ENCODE data around the gene PHAF1. TPM values are rescaled to one million over a fixed set of nuclear protein-coding genes. Genes with fewer than 3 reads are reported as not detected.

Gene PHAF1
- total RNA-seq, 1 donor from 2014 or later = 29.1 TPM

- Mint-ChIP-seq H3K4me3 (no peak overlapping the region), H3K36me3 (peaks cover 13% of the 10 kb centered on the region), H3K27ac (no peak overlapping the region), H3K4me1 (no peaks in the 10 kb centered on the region), H3K27me3 (ENCODE audit: insufficient read depth, low read depth) (no peaks in the 10 kb centered on the region), H3K9me3 (no peaks in the 10 kb centered on the region)
- Histone ChIP-seq H3F3A (ENCODE audit: low read depth) (no peaks in the 10 kb centered on the region), H3K4me3 (no peak overlapping the region), H3K27ac (no peak overlapping the region), H3K4me2 (no peak overlapping the region), H3K9me3 (ENCODE audit: low read depth) (no peaks in the 10 kb centered on the region), H3K4me1 (no peaks in the 10 kb centered on the region), H3K9ac (no peak overlapping the region), H3K36me3 (peaks cover 2% of the 10 kb centered on the region), H3K27me3 (no peaks in the 10 kb centered on the region), H2AFZ (replicated peaks) (no peak overlapping the region), H3K79me2 (ENCODE audit: low read depth) (no peaks in the 10 kb centered on the region), H4K20me1 (ENCODE audit: low read depth) (peaks cover 6% of the 10 kb centered on the region)
- no peak for DNase-seq (ENCODE audit: low spot score)
- TF ChIP-seq EZH2phosphoT487 (IDR thresholded peaks at IDR 0.05) (no peak), EZH2 (IDR thresholded peaks at IDR 0.05) (no peak)
- TF ChIP-seq, protein P1, sequence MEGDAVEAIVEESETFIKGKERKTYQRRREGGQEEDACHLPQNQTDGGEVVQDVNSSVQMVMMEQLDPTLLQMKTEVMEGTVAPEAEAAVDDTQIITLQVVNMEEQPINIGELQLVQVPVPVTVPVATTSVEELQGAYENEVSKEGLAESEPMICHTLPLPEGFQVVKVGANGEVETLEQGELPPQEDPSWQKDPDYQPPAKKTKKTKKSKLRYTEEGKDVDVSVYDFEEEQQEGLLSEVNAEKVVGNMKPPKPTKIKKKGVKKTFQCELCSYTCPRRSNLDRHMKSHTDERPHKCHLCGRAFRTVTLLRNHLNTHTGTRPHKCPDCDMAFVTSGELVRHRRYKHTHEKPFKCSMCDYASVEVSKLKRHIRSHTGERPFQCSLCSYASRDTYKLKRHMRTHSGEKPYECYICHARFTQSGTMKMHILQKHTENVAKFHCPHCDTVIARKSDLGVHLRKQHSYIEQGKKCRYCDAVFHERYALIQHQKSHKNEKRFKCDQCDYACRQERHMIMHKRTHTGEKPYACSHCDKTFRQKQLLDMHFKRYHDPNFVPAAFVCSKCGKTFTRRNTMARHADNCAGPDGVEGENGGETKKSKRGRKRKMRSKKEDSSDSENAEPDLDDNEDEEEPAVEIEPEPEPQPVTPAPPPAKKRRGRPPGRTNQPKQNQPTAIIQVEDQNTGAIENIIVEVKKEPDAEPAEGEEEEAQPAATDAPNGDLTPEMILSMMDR (IDR thresholded peaks at IDR 0.05) = no peak
Observed at GRCh38 chr16:67082100-67082499, 27.6 kb upstream of the PHAF1 start.

DNA sequence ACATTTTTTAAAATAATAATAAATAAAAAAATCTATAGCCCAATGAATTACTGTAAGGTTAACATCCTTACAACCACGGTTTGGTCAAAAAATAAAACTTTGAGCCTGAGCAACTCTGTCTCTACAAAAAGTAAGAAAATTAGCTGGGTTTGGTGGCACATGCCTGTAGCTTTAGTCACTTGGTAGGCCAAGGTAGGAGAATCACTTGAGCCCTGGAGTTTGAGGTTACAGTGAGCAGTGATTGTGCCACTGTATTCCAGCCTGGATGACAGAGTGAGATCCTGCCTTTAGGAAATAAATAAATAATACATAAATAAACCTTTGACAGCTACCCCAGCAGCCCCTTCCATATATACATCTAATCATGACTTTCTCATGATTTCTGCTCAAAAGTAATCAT, 26.9 kb upstream of the PHAF1 start:
- H3K4me1 Mint-ChIP-seq = no peaks in the 10 kb centered on the region
- TF ChIP-seq, protein P1 (IDR thresholded peaks at IDR 0.05) = no peak
- TF ChIP-seq EZH2phosphoT487 (IDR thresholded peaks at IDR 0.05) (no peak), EZH2 (IDR thresholded peaks at IDR 0.05) (no peak)
- H3K27me3 ChIP-seq = no peaks in the 10 kb centered on the region
- no peaks in the 10 kb centered on the region for H3K79me2 ChIP-seq (ENCODE audit: low read depth)
- peaks cover 13% of the 10 kb centered on the region for H3K36me3 Mint-ChIP-seq
- DNase-seq (ENCODE audit: low spot score) = no peak
- no peak overlapping the region for H3K4me2 ChIP-seq
- H3K4me3 ChIP-seq = no peak overlapping the region
- H4K20me1 ChIP-seq (ENCODE audit: low read depth) = peaks cover 10% of the 10 kb centered on the region
- no peaks in the 10 kb centered on the region for H3K9me3 Mint-ChIP-seq
- no peak overlapping the region for H2AFZ ChIP-seq (replicated peaks)
- no peaks in the 10 kb centered on the region for H3K27me3 Mint-ChIP-seq (ENCODE audit: insufficient read depth, low read depth)
- no peaks in the 10 kb centered on the region for H3K4me1 ChIP-seq
- H3K9me3 ChIP-seq (ENCODE audit: low read depth) = no peaks in the 10 kb centered on the region
- no peak overlapping the region for H3K4me3 Mint-ChIP-seq
- H3F3A ChIP-seq (ENCODE audit: low read depth) = no peaks in the 10 kb centered on the region
- H3K36me3 ChIP-seq = no peaks in the 10 kb centered on the region
- H3K9ac ChIP-seq = no peak overlapping the region
- no peak overlapping the region for H3K27ac ChIP-seq
- no peak overlapping the region for H3K27ac Mint-ChIP-seq

GRCh38 chr16:67084345-67085028, 25.3 kb upstream of the PHAF1 start:
- H3K4me1 ChIP-seq = peaks cover 14% of the 10 kb centered on the region
- Mint-ChIP-seq H3K27ac (no peak overlapping the region), H3K27me3 (ENCODE audit: insufficient read depth, low read depth) (no peaks in the 10 kb centered on the region), H3K36me3 (peaks cover 13% of the 10 kb centered on the region), H3K9me3 (no peaks in the 10 kb centered on the region), H3K4me3 (no peak overlapping the region), H3K4me1 (peaks cover 6% of the 10 kb centered on the region)
- H3K27me3 ChIP-seq = no peaks in the 10 kb centered on the region
- TF ChIP-seq EZH2 (IDR thresholded peaks at IDR 0.05) (no peak), EZH2phosphoT487 (IDR thresholded peaks at IDR 0.05) (no peak)
- TF ChIP-seq, protein P1 (IDR thresholded peaks at IDR 0.05) = no peak
- no peak overlapping the region for H3K4me3 ChIP-seq
- H3K9ac ChIP-seq = no peak overlapping the region
- no peaks in the 10 kb centered on the region for H3K36me3 ChIP-seq
- peaks cover 22% of the 10 kb centered on the region for H4K20me1 ChIP-seq (ENCODE audit: low read depth)
- no peak overlapping the region for H2AFZ ChIP-seq (replicated peaks)
- H3K4me2 ChIP-seq = no peak overlapping the region
- H3K9me3 ChIP-seq (ENCODE audit: low read depth) = no peaks in the 10 kb centered on the region
- no peak overlapping the region for H3K27ac ChIP-seq
- H3F3A ChIP-seq (ENCODE audit: low read depth) = peaks cover 3% of the 10 kb centered on the region
- no peak for DNase-seq (ENCODE audit: low spot score)
- no peaks in the 10 kb centered on the region for H3K79me2 ChIP-seq (ENCODE audit: low read depth)
